GM12891 (cell line): ENCODE results near the gene TCAP.

Experiments used
- POLR2A ChIP-seq: IDR thresholded peaks from 2 replicates; pipeline ENCODE4 v1.6.1; 2011; ENCODE audit warnings: low read depth, low read length, control low read depth
- SPI1 ChIP-seq: IDR thresholded peaks from 2 replicates; pipeline ENCODE4 v1.6.1; 2011; ENCODE audit warnings: low read depth, low read length, control low read depth
- TAF1 ChIP-seq: IDR thresholded peaks from 2 replicates; pipeline ENCODE4 v1.6.1; 2011; ENCODE audit warnings: low read depth, low read length, control low read depth

DNA sequence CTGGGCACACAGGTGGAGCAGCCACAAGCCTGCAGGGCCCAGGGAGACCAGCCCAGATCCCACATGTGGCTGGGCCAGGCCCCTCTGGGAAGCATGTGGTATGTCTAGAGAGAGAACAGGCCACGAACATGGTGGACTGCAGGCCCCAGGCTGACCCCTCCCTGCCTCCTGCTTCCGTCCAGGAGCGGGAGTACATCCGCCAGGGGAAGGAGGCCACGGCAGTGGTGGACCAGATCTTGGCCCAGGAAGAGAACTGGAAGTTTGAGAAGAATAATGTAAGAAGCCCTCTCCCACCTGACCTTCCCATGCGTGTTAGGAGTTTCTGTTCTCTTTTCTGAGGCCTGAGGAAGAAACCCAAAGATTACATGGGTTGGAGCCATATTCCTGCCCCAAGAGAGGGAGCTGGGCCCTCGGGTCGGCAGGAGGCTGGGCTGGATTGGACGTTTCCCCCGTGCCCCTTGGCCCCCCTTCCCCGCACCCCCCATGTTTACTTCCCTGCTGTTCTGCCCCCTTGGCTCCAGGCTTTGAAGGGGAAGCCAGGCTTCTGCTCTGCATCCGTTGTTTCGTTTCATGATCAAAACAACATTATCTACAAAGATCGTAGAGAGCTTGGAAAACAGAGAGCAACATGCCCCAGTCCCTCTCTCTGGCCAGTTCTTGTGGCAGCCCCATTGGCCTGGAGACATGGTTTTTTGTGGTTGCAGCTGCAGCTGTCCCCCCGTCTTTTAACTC lies 5.7 kb upstream of the TCAP start:
- no peak for TF ChIP-seq TAF1
- TF ChIP-seq POLR2A, result no peak
- TF ChIP-seq SPI1, result peak; percentile 87
